DND-41 (cell line): ENCODE data around the gene DGKB.

Experiments used
- EZH2 ChIP-seq: IDR thresholded peaks from 3 replicates; pipeline ENCODE4 v1.6.1; 2012; ENCODE audit warnings: borderline replicate concordance, low read depth, mild to moderate bottlenecking, moderate library complexity, low read length, inconsistent platforms; ENCODE audit not compliant: severe bottlenecking
- TF ChIP-seq, protein P1 (sequence below): IDR thresholded peaks from 2 replicates; pipeline ENCODE4 v1.5.1; 2012; ENCODE audit warnings: borderline replicate concordance, low read length, moderate library complexity, mild to moderate bottlenecking; ENCODE audit not compliant: poor library complexity, severe bottlenecking; ENCODE audit errors: extremely low read depth

DNA sequence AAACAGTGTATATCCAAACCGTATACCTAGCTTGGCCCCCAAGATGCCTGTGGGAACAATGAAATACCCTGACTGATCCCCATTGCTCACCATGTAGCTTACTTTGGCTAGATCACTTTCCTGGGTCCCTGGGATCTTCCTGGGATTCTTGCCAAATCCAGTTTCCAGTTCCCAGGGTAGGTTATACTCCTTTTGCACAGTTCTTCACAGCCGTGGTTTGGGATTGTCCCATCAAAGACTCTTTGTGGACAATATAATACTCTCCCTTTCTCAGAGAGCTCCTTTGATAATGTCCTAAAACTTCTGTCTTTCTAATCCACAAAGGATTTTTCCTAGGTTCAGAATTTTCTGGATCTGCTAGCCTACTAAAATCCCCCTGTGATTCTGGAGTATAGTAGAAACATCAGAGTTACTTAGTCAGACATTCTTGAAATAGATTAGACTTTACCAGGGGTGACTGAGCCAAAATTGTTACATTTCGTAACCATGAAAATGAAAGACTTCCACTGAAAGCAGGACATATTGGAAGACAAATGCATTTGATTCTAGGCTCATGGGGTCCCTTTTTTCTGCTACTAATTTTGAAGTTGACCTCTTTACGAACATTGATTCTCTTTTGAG lies 524.8 kb downstream of the DGKB start:
- TF ChIP-seq, protein P1, sequence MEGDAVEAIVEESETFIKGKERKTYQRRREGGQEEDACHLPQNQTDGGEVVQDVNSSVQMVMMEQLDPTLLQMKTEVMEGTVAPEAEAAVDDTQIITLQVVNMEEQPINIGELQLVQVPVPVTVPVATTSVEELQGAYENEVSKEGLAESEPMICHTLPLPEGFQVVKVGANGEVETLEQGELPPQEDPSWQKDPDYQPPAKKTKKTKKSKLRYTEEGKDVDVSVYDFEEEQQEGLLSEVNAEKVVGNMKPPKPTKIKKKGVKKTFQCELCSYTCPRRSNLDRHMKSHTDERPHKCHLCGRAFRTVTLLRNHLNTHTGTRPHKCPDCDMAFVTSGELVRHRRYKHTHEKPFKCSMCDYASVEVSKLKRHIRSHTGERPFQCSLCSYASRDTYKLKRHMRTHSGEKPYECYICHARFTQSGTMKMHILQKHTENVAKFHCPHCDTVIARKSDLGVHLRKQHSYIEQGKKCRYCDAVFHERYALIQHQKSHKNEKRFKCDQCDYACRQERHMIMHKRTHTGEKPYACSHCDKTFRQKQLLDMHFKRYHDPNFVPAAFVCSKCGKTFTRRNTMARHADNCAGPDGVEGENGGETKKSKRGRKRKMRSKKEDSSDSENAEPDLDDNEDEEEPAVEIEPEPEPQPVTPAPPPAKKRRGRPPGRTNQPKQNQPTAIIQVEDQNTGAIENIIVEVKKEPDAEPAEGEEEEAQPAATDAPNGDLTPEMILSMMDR = no peak
- no peak for TF ChIP-seq EZH2
